LNCaP clone FGC (cell line): ENCODE data around the gene GFRA1.

ENCODE experiments used
- DNase-seq: peaks from one replicate; pipeline ENCODE4 v3.0.0-alpha.2; 2011; ENCODE audit warnings: low read depth
- H3K4me3 ChIP-seq: 2 replicates; pipeline ENCODE4 v1.5.1; 2011; ENCODE audit warnings: mild to moderate bottlenecking, low read depth, low read length, control low read depth
- CTCF ChIP-seq: IDR thresholded peaks from 2 replicates; pipeline ENCODE4 v1.5.1; 2012; ENCODE audit warnings: mild to moderate bottlenecking; ENCODE audit not compliant: control insufficient read depth, insufficient read depth; ENCODE audit errors: extremely low read depth

Gene GFRA1

DNA sequence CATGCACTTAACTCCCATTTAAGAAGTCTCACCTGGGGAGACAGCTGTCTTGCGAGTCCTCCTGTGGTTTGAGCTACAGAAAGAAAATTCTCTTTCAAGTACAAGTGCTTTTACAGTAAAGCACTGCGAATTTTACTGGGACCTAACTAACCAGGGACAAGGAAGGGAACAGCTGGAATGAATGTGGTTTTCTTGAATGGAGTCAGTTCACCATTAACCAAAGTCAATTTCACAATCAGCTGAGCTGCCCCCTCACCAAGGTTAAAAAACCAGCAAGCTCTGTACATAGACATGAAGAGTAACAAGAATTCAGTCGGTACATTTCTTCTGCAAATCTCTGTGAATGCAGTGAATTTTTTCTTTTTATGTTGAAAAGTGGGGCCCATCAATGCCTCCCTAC lies 56.3 kb downstream of the GFRA1 start:
- TF ChIP-seq CTCF = no peak
- no peak for DNase-seq
- no peak overlapping the region for H3K4me3 ChIP-seq

GRCh38 chr10:116215651-116216050 lies 57.4 kb downstream of the GFRA1 start:
- no peak overlapping the region for H3K4me3 ChIP-seq
- TF ChIP-seq CTCF = no peak
- DNase-seq = no peak

GRCh38 chr10:116211682-116212081 lies 61.3 kb downstream of the GFRA1 start:
- no peak overlapping the region for H3K4me3 ChIP-seq
- TF ChIP-seq CTCF = no peak
- no peak for DNase-seq

GRCh38 chr10:116210588-116211346 lies 62.2 kb downstream of the GFRA1 start:
- no peak for TF ChIP-seq CTCF
- no peak overlapping the region for H3K4me3 ChIP-seq
- DNase-seq = no peak

GRCh38 chr10:116209781-116210180 lies 63.2 kb downstream of the GFRA1 start:
- no peak overlapping the region for H3K4me3 ChIP-seq
- DNase-seq = no peak

GRCh38 chr10:116208956-116209567 lies 63.9 kb downstream of the GFRA1 start:
- DNase-seq = no peak
- no peak overlapping the region for H3K4me3 ChIP-seq
- TF ChIP-seq CTCF = no peak

More at GRCh38 chr10:116209781-116210180, 63.2 kb downstream of the GFRA1 start:
- no peak for TF ChIP-seq CTCF
